Thyroid gland (tissue), 4 donors: Measurements from ENCODE around the gene NDUFA7.

ENCODE experiments used
- CTCF ChIP-seq, 6 experiments: fragments of 200-600 bp in 3 of 6; fragments of 450-650 bp in 3 of 6; sonication (generic) in 3 of 6; IDR thresholded peaks; one replicate each; pipeline ENCODE4 v1.5.1; 2016 to 2019; ENCODE audit warnings: antibody characterized with exemption in 6 of 6, mild to moderate bottlenecking in 2 of 6, inconsistent platforms in 1 of 6, moderate library complexity in 1 of 6
- POLR2A ChIP-seq, 2 donors: fragments of 450-650 bp; IDR thresholded peaks; one replicate each; pipeline ENCODE4 v1.6.1; 2017; ENCODE audit warnings: antibody characterized with exemption in 2 of 2, mild to moderate bottlenecking in 2 of 2, moderate library complexity in 1 of 2

GRCh38 chr19:8337728-8338127, 16.6 kb upstream of the NDUFA7 start:
- no peak for TF ChIP-seq POLR2A (IDR thresholded peaks at IDR 0.05)
- no peak for TF ChIP-seq CTCF (IDR thresholded peaks at IDR 0.05)
